Panc1 (cell line): ENCODE results near the gene SUCO. TPM values are rescaled to one million over a fixed set of nuclear protein-coding genes. Genes with fewer than 3 reads are reported as not detected.

ENCODE experiments used
- ATAC-seq: fragments of 200-7000 bp; cut with Tn5 transposase; 2 replicates; pipeline ENCODE4 v1.9.1; 2020; ENCODE audit warnings: mild to moderate bottlenecking, moderate library complexity
- BruUV-seq: library from RNA; stranded (reverse); fragments of 400-500 nt; replicated peaks from 2 replicates; lab custom pipeline; 2021; lab: Mats Ljungman, UMichigan
- CTCF ChIA-PET: fragments of 300-600 bp; sonication (Branson Sonifier 250); formaldehyde crosslinking; loops from one replicate; lab custom pipeline; 2022; ENCODE audit warnings: antibody characterized with exemption; lab: Charles Lee
- POLR2A ChIA-PET: fragments of 300-600 bp; sonication (Branson Sonifier 250); formaldehyde crosslinking; loops from one replicate; lab custom pipeline; 2022; ENCODE audit warnings: antibody characterized with exemption; lab: Charles Lee
- DNase-seq: peaks from one replicate; pipeline ENCODE4 v3.0.0-alpha.2; 2010; ENCODE audit warnings: low read depth, low spot score
- H3K27ac ChIP-seq: 2 replicates; pipeline ENCODE4 v1.5.1; 2011; ENCODE audit warnings: mild to moderate bottlenecking, low read length, inconsistent platforms
- H3K27me3 ChIP-seq: fragments of 200-500 bp; sonication (Bioruptor generic); 2 replicates; pipeline ENCODE4 v1.6.0; 2014; ENCODE audit warnings: low read length, inconsistent platforms; ENCODE audit not compliant: control insufficient read depth, insufficient read depth
- H3K36me3 ChIP-seq: fragments of 200-500 bp; sonication (Bioruptor generic); 2 replicates; pipeline ENCODE4 v1.5.1; 2014; ENCODE audit warnings: inconsistent platforms, mild to moderate bottlenecking, low read length, moderate library complexity; ENCODE audit not compliant: control insufficient read depth, insufficient read depth
- H3K4me1 ChIP-seq: 2 replicates; pipeline ENCODE4 v1.5.1; 2011; ENCODE audit warnings: inconsistent platforms, mild to moderate bottlenecking, low read length, moderate library complexity; ENCODE audit not compliant: control insufficient read depth, insufficient read depth
- H3K4me3 ChIP-seq, 2 experiments: 2 replicates each; pipeline ENCODE4 v1.5.1; 2011 to 2012; ENCODE audit warnings: low read depth in 2 of 2, low read length in 2 of 2, mild to moderate bottlenecking in 2 of 2, inconsistent platforms in 1 of 2, moderate library complexity in 1 of 2
- H3K9me3 ChIP-seq: fragments of 200-500 bp; sonication (Bioruptor generic); 2 replicates; pipeline ENCODE4 v1.5.1; 2014; ENCODE audit warnings: low read depth, mild to moderate bottlenecking, inconsistent platforms, low read length, moderate library complexity; ENCODE audit not compliant: control insufficient read depth, insufficient read depth
- POLR2AphosphoS5 ChIP-seq: IDR thresholded peaks from 2 replicates; pipeline ENCODE4 v1.6.1; 2012; ENCODE audit warnings: mild to moderate bottlenecking, low read depth, low read length, moderate library complexity
- SIN3A ChIP-seq: IDR thresholded peaks from 2 replicates; pipeline ENCODE4 v1.6.1; 2012; ENCODE audit warnings: low read depth, mild to moderate bottlenecking, low read length, moderate library complexity, borderline replicate concordance; ENCODE audit not compliant: insufficient read depth
- TCF7L2 ChIP-seq: IDR thresholded peaks from 2 replicates; pipeline ENCODE4 v1.6.1; 2011; ENCODE audit warnings: mild to moderate bottlenecking, low read depth, low read length, inconsistent platforms
- in situ Hi-C: cut with HindIII; loops from 2 replicates; pipeline ENCODE4 v1.10.0; 2016; ENCODE audit warnings: low sequenced_read_pairs, low pct_unique_long_range_greater_than_20kb
- intact Hi-C: fragments of 100-400 bp; cut with micrococcal nuclease; formaldehyde crosslinking; loops from one replicate; pipeline ENCODE4 v1.10.0; 2022; ENCODE audit not compliant: unreplicated experiment
- total RNA-seq: library from RNA; stranded (reverse); gene quantifications from one replicate; pipeline ENCODE4 v1.2.1, GENCODE V29; 2021; ENCODE audit not compliant: unreplicated experiment
- TF ChIP-seq, protein P1 (sequence below): fragments of 450-650 bp; IDR thresholded peaks from 2 replicates; pipeline ENCODE4 v1.5.1; 2017; ENCODE audit warnings: mild to moderate bottlenecking
- TF ChIP-seq, protein P2 (sequence below), 2 experiments: IDR thresholded peaks; 2 replicates each; pipeline ENCODE4 v1.6.1; 2011 to 2012; ENCODE audit warnings: low read depth in 2 of 2, control low read depth in 1 of 2, low read length in 1 of 2, mild to moderate bottlenecking in 1 of 2, moderate library complexity in 1 of 2; ENCODE audit not compliant: insufficient read depth in 1 of 2

Gene SUCO
- total RNA-seq, 1 experiment from 2014 or later = 31.3 TPM

DNA sequence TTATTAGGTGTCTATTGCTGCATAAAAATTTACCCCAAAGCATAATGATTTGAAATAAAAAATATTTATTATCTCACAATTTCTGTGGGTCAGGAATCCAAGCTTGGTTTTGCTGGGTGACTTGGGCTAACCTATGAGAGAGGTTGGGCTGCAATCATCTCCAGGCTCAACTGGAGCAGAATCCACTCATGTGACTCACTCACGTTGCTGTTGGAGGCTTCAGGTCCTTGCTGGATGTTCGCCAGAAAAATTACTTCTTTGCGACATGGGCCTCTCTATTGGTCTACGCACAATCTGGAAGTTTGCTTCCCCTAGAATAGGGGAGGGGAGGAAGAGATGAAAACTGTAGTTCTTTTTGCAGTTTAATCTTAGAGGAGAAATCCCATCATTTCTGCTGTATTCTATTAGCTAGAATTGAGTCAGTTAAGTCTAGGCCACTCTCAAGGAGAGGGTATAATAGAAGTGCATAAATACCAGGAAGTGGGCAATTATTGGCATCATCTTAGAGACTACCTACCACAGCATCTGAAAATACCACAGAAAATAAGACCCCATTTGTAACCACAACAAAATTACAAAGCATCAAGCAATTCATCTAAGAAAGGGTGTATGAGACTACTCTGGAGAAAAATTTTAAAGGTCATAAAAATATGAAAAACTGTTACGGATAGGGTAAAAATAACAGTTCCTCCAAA, 120.2 kb downstream of the SUCO start:
- no peak; the same call in 1 of the 2 replicates for ATAC-seq
- intact Hi-C loops (no loop called here), in situ Hi-C loops (no loop called here)
- Histone ChIP-seq H3K36me3 (no peaks in the 10 kb centered on the region), H3K27me3 (no peaks in the 10 kb centered on the region), H3K4me3 (no peak overlapping the region), H3K4me1 (no peaks in the 10 kb centered on the region), H3K27ac (no peak overlapping the region), H3K9me3 (no peaks in the 10 kb centered on the region)
- DNase-seq = no peak
- ChIA-PET CTCF (interaction anchor here (0.6 kb wide), 1 partner anchor 64 kb away, joined by 6 read pairs; no protein-coding TSS in a partner anchor), POLR2A (no interaction called here)
- TF ChIP-seq TCF7L2 (no peak), SIN3A (no peak), POLR2AphosphoS5 (no peak)
- TF ChIP-seq, protein P1, sequence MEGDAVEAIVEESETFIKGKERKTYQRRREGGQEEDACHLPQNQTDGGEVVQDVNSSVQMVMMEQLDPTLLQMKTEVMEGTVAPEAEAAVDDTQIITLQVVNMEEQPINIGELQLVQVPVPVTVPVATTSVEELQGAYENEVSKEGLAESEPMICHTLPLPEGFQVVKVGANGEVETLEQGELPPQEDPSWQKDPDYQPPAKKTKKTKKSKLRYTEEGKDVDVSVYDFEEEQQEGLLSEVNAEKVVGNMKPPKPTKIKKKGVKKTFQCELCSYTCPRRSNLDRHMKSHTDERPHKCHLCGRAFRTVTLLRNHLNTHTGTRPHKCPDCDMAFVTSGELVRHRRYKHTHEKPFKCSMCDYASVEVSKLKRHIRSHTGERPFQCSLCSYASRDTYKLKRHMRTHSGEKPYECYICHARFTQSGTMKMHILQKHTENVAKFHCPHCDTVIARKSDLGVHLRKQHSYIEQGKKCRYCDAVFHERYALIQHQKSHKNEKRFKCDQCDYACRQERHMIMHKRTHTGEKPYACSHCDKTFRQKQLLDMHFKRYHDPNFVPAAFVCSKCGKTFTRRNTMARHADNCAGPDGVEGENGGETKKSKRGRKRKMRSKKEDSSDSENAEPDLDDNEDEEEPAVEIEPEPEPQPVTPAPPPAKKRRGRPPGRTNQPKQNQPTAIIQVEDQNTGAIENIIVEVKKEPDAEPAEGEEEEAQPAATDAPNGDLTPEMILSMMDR = no peak
- TF ChIP-seq, protein P2, sequence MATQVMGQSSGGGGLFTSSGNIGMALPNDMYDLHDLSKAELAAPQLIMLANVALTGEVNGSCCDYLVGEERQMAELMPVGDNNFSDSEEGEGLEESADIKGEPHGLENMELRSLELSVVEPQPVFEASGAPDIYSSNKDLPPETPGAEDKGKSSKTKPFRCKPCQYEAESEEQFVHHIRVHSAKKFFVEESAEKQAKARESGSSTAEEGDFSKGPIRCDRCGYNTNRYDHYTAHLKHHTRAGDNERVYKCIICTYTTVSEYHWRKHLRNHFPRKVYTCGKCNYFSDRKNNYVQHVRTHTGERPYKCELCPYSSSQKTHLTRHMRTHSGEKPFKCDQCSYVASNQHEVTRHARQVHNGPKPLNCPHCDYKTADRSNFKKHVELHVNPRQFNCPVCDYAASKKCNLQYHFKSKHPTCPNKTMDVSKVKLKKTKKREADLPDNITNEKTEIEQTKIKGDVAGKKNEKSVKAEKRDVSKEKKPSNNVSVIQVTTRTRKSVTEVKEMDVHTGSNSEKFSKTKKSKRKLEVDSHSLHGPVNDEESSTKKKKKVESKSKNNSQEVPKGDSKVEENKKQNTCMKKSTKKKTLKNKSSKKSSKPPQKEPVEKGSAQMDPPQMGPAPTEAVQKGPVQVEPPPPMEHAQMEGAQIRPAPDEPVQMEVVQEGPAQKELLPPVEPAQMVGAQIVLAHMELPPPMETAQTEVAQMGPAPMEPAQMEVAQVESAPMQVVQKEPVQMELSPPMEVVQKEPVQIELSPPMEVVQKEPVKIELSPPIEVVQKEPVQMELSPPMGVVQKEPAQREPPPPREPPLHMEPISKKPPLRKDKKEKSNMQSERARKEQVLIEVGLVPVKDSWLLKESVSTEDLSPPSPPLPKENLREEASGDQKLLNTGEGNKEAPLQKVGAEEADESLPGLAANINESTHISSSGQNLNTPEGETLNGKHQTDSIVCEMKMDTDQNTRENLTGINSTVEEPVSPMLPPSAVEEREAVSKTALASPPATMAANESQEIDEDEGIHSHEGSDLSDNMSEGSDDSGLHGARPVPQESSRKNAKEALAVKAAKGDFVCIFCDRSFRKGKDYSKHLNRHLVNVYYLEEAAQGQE (IDR thresholded peaks at IDR 0.05; ENCODE audit: insufficient read depth in 1 of 2, low read depth in 2 of 2, low read length in 1 of 2) = no peak
- BruUV-seq = no TSS peak

DNA sequence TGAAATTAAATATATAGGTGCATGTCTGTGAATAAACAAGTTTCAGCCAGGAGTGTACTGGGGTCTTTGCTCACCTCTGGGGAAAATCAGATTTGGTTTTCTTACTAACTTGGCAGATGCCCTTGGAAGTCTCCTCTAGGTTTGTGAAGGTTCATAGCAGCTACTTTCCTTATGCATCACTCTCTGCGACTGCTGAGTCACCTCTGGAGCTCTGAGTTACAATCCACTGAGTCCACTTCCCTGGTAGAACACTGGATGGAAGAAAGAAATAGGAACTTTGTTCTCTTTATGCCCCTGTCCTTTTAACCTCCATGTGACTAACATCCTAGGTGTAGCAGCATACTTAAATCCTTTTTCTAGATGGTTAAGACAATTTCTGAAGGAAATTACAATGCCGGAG, 121.6 kb downstream of the SUCO start:
- H3K27ac ChIP-seq = no peak overlapping the region
- DNase-seq = peak; percentile 22

More for the DNA sequence above, 121.6 kb downstream of the SUCO start:
- Histone ChIP-seq H3K4me1 (no peaks in the 10 kb centered on the region), H3K36me3 (no peaks in the 10 kb centered on the region), H3K27me3 (no peaks in the 10 kb centered on the region), H3K9me3 (no peaks in the 10 kb centered on the region), H3K4me3 (no peak overlapping the region)
- ChIA-PET POLR2A (no interaction called here), CTCF (no interaction called here)
- intact Hi-C loops (no loop called here), in situ Hi-C loops (no loop called here)
- TF ChIP-seq POLR2AphosphoS5 = no peak
- TF ChIP-seq, protein P1 = no peak
- no peak for TF ChIP-seq TCF7L2
- TF ChIP-seq, protein P2 (IDR thresholded peaks at IDR 0.05; ENCODE audit: insufficient read depth in 1 of 2, low read depth in 2 of 2, low read length in 1 of 2) = no peak
- no peak for TF ChIP-seq SIN3A
- ATAC-seq = peak; percentile 68; the same call in 1 of the 2 replicates
- no TSS peak for BruUV-seq
